Panc1 (cell line): ENCODE results near the gene SNAP47. TPM values are rescaled to one million over a fixed set of nuclear protein-coding genes. Genes with fewer than 3 reads are reported as not detected.

Source experiments
- ATAC-seq: fragments of 200-7000 bp; cut with Tn5 transposase; 2 replicates; pipeline ENCODE4 v1.9.1; 2020; ENCODE audit warnings: mild to moderate bottlenecking, moderate library complexity
- BruUV-seq: library from RNA; stranded (reverse); fragments of 400-500 nt; replicated peaks from 2 replicates; lab custom pipeline; 2021; lab: Mats Ljungman, UMichigan
- CTCF ChIA-PET: fragments of 300-600 bp; sonication (Branson Sonifier 250); formaldehyde crosslinking; loops from one replicate; lab custom pipeline; 2022; ENCODE audit warnings: antibody characterized with exemption; lab: Charles Lee
- POLR2A ChIA-PET: fragments of 300-600 bp; sonication (Branson Sonifier 250); formaldehyde crosslinking; loops from one replicate; lab custom pipeline; 2022; ENCODE audit warnings: antibody characterized with exemption; lab: Charles Lee
- DNase-seq: peaks from one replicate; pipeline ENCODE4 v3.0.0-alpha.2; 2010; ENCODE audit warnings: low read depth, low spot score
- H3K27ac ChIP-seq: 2 replicates; pipeline ENCODE4 v1.5.1; 2011; ENCODE audit warnings: mild to moderate bottlenecking, low read length, inconsistent platforms
- H3K27me3 ChIP-seq: fragments of 200-500 bp; sonication (Bioruptor generic); 2 replicates; pipeline ENCODE4 v1.6.0; 2014; ENCODE audit warnings: low read length, inconsistent platforms; ENCODE audit not compliant: control insufficient read depth, insufficient read depth
- H3K36me3 ChIP-seq: fragments of 200-500 bp; sonication (Bioruptor generic); 2 replicates; pipeline ENCODE4 v1.5.1; 2014; ENCODE audit warnings: inconsistent platforms, mild to moderate bottlenecking, low read length, moderate library complexity; ENCODE audit not compliant: control insufficient read depth, insufficient read depth
- H3K4me1 ChIP-seq: 2 replicates; pipeline ENCODE4 v1.5.1; 2011; ENCODE audit warnings: inconsistent platforms, mild to moderate bottlenecking, low read length, moderate library complexity; ENCODE audit not compliant: control insufficient read depth, insufficient read depth
- H3K4me3 ChIP-seq, 2 experiments: 2 replicates each; pipeline ENCODE4 v1.5.1; 2011 to 2012; ENCODE audit warnings: low read depth in 2 of 2, low read length in 2 of 2, mild to moderate bottlenecking in 2 of 2, inconsistent platforms in 1 of 2, moderate library complexity in 1 of 2
- H3K9me3 ChIP-seq: fragments of 200-500 bp; sonication (Bioruptor generic); 2 replicates; pipeline ENCODE4 v1.5.1; 2014; ENCODE audit warnings: low read depth, mild to moderate bottlenecking, inconsistent platforms, low read length, moderate library complexity; ENCODE audit not compliant: control insufficient read depth, insufficient read depth
- POLR2AphosphoS5 ChIP-seq: IDR thresholded peaks from 2 replicates; pipeline ENCODE4 v1.6.1; 2012; ENCODE audit warnings: mild to moderate bottlenecking, low read depth, low read length, moderate library complexity
- SIN3A ChIP-seq: IDR thresholded peaks from 2 replicates; pipeline ENCODE4 v1.6.1; 2012; ENCODE audit warnings: low read depth, mild to moderate bottlenecking, low read length, moderate library complexity, borderline replicate concordance; ENCODE audit not compliant: insufficient read depth
- TCF7L2 ChIP-seq: IDR thresholded peaks from 2 replicates; pipeline ENCODE4 v1.6.1; 2011; ENCODE audit warnings: mild to moderate bottlenecking, low read depth, low read length, inconsistent platforms
- in situ Hi-C: cut with HindIII; loops from 2 replicates; pipeline ENCODE4 v1.10.0; 2016; ENCODE audit warnings: low sequenced_read_pairs, low pct_unique_long_range_greater_than_20kb
- intact Hi-C: fragments of 100-400 bp; cut with micrococcal nuclease; formaldehyde crosslinking; loops from one replicate; pipeline ENCODE4 v1.10.0; 2022; ENCODE audit not compliant: unreplicated experiment
- total RNA-seq: library from RNA; stranded (reverse); gene quantifications from one replicate; pipeline ENCODE4 v1.2.1, GENCODE V29; 2021; ENCODE audit not compliant: unreplicated experiment
- TF ChIP-seq, protein P1 (sequence below): fragments of 450-650 bp; IDR thresholded peaks from 2 replicates; pipeline ENCODE4 v1.5.1; 2017; ENCODE audit warnings: mild to moderate bottlenecking
- TF ChIP-seq, protein P2 (sequence below), 2 experiments: IDR thresholded peaks; 2 replicates each; pipeline ENCODE4 v1.6.1; 2011 to 2012; ENCODE audit warnings: low read depth in 2 of 2, control low read depth in 1 of 2, low read length in 1 of 2, mild to moderate bottlenecking in 1 of 2, moderate library complexity in 1 of 2; ENCODE audit not compliant: insufficient read depth in 1 of 2

The SNAP47 gene
- total RNA-seq, 1 experiment from 2014 or later, result 55.6 TPM

DNA sequence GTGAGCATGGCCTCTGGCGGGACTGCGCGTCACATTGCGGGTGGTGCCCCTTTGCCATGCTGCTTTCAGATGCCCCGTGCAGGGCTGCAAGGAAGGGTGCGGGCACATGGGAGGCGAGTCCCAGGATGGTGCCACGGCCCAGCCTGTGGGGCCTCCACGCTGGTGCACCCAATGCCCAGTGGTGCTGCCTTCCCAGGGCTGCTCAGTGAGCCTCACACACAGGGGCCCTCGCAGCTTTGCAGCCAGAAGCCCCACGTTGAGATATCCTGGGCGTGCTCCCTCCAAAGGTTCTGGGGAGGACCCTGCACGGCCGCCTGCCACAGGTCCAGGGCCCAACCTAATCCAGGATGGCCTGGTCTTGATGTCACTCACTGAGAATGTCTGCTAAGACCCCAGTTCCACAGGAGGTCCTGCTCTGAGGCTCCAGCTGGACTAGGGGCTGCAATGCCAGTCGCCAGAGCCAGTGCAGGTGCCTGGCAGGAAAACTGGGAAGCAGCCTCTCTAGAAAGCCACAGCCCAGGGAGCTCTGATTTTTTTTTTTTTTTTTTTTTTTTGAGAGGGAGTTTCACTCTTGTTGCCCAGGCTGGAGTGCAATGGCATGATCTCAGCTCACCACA lies 46.2 kb downstream of the SNAP47 start:
- Histone ChIP-seq H3K4me1 (no peaks in the 10 kb centered on the region), H3K27me3 (no peaks in the 10 kb centered on the region), H3K9me3 (no peaks in the 10 kb centered on the region), H3K4me3 (no peak overlapping the region), H3K36me3 (0 out of 2 replicates have a peak, but pooled peaks cover 2% of the 10 kb centered on the region), H3K27ac (no peak overlapping the region)
- TF ChIP-seq, protein P1, sequence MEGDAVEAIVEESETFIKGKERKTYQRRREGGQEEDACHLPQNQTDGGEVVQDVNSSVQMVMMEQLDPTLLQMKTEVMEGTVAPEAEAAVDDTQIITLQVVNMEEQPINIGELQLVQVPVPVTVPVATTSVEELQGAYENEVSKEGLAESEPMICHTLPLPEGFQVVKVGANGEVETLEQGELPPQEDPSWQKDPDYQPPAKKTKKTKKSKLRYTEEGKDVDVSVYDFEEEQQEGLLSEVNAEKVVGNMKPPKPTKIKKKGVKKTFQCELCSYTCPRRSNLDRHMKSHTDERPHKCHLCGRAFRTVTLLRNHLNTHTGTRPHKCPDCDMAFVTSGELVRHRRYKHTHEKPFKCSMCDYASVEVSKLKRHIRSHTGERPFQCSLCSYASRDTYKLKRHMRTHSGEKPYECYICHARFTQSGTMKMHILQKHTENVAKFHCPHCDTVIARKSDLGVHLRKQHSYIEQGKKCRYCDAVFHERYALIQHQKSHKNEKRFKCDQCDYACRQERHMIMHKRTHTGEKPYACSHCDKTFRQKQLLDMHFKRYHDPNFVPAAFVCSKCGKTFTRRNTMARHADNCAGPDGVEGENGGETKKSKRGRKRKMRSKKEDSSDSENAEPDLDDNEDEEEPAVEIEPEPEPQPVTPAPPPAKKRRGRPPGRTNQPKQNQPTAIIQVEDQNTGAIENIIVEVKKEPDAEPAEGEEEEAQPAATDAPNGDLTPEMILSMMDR, result no peak
- TF ChIP-seq TCF7L2 (no peak), POLR2AphosphoS5 (no peak), SIN3A (no peak)
- TF ChIP-seq, protein P2, sequence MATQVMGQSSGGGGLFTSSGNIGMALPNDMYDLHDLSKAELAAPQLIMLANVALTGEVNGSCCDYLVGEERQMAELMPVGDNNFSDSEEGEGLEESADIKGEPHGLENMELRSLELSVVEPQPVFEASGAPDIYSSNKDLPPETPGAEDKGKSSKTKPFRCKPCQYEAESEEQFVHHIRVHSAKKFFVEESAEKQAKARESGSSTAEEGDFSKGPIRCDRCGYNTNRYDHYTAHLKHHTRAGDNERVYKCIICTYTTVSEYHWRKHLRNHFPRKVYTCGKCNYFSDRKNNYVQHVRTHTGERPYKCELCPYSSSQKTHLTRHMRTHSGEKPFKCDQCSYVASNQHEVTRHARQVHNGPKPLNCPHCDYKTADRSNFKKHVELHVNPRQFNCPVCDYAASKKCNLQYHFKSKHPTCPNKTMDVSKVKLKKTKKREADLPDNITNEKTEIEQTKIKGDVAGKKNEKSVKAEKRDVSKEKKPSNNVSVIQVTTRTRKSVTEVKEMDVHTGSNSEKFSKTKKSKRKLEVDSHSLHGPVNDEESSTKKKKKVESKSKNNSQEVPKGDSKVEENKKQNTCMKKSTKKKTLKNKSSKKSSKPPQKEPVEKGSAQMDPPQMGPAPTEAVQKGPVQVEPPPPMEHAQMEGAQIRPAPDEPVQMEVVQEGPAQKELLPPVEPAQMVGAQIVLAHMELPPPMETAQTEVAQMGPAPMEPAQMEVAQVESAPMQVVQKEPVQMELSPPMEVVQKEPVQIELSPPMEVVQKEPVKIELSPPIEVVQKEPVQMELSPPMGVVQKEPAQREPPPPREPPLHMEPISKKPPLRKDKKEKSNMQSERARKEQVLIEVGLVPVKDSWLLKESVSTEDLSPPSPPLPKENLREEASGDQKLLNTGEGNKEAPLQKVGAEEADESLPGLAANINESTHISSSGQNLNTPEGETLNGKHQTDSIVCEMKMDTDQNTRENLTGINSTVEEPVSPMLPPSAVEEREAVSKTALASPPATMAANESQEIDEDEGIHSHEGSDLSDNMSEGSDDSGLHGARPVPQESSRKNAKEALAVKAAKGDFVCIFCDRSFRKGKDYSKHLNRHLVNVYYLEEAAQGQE (IDR thresholded peaks at IDR 0.05; ENCODE audit: insufficient read depth in 1 of 2, low read depth in 2 of 2, low read length in 1 of 2), result no peak
- no TSS peak for BruUV-seq
- no peak for DNase-seq
- in situ Hi-C loops, result no loop called here
- ChIA-PET CTCF (no interaction called here), POLR2A (no interaction called here)
- intact Hi-C loops, result no loop called here
- ATAC-seq, result no peak

DNA sequence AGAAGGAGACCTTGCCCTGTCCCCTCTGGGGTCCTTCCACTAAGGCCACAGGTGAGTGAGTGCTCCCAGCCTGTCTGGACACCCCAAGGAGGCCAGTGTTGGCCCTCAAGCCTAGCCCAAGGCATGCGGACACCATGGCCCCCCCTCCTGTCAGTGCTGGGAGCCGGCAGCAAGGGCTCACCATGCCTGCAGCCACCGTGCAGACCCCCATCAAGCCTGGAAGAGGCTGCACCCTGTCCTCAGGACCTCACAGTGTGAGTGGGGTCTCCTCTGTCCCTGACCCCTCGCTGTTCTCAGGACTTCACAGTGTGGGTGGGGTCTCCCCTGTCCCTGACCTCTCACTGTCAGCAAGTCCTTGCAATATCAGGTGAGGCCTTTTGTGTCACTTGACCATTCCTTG lies 47.0 kb downstream of the SNAP47 start:
- CTCF ChIA-PET, result no interaction called here
- TF ChIP-seq, protein P1, result no peak
- TF ChIP-seq POLR2AphosphoS5 (no peak), SIN3A (no peak), TCF7L2 (no peak)
- TF ChIP-seq, protein P2 (IDR thresholded peaks at IDR 0.05; ENCODE audit: insufficient read depth in 1 of 2, low read depth in 2 of 2, low read length in 1 of 2), result no peak
- Histone ChIP-seq H3K36me3 (no peaks in the 10 kb centered on the region), H3K27ac (no peak overlapping the region), H3K4me3 (no peak overlapping the region), H3K4me1 (peaks cover 4% of the 10 kb centered on the region), H3K9me3 (no peaks in the 10 kb centered on the region), H3K27me3 (no peaks in the 10 kb centered on the region)
- BruUV-seq, result no TSS peak
- DNase-seq, result no peak
- no peak for ATAC-seq
- intact Hi-C loops (no loop called here), in situ Hi-C loops (no loop called here)
- POLR2A ChIA-PET, result no interaction called here
